GM19395 (cell line): ENCODE measurements around the gene HES1.
"Not testable (repeated sequence)": the region's sequence is repeated elsewhere in the genome, so short reads cannot be mapped to it uniquely, and the experiment has no call there.

Source experiments
- ATAC-seq: cut with Tn5 transposase; IDR thresholded peaks from one replicate; pipeline ENCODE4 v1.9.1; 2021; ENCODE audit warnings: mild to moderate bottlenecking, moderate library complexity; ENCODE audit not compliant: unreplicated experiment

HES1 gene

DNA sequence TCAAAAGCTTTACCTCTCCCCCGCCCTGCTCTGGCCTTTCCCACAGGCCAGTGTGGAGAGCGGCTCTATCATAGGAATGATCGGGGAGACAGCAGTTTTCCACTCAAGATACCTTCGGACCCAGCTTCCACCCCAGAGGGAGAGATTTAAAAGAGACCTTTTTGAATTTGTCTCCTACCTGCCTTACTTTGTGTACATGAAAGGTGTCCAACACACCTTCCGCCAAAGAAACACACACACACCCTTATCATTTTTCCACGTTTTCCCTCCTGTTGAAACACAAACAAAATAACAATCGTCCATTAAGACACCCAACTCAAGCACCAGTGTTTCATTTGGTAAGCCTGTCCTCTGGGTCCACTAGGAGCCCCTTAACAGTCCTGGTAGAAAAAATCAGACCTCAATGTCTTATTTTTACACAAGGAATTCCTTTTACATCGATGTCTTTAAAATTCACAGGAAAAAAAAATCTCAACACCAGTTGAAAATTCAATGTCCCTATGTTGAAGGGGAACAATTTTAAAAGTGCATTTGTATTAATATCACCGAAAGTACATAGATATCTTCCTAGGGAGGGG is 4.0 kb downstream of the HES1 start:
- ATAC-seq, result no peak

DNA sequence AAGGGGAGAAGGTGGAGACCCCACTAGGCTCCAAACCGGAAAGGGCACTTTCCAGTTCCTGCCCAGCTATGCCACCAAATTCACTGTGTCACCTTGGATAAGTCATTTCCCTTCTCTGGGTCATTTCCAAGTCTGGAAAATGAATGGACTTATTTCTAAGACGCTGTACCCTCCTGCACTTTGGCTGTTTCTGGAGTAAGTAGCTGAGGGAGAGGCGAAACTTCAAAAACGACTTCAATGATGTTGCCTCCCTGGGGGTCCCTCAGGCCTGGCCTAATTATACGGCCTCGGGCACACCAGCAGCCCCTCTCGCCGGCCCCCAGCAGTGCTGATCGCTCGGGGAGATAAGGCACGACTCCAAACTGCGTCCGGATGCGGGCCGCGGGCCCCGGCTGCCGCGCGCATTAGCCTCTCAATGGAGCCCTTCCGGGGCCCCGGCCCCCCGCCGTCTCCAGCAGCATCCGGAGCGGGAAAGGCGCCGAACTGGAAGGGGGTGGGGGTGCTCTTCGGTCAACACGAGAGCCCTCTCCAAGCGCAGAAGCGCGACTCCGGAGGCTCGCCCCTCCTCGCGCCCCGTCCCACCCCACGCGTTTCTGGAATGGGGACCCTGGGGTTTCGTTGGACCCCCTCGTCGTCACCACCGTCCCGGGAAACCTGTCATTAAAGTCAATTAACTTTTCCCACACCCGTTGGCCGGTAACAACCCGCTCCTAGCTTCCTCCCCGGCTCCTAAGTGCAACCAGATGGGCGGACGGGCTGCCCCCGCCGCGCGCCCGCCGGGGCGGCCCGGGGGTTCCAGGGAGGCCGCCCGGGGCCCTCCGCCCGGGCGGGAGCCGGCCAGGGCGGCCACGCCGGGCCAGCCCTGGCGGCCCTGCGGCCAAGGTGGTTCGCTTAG is 4.8 kb downstream of the HES1 start:
- no peak for ATAC-seq

DNA sequence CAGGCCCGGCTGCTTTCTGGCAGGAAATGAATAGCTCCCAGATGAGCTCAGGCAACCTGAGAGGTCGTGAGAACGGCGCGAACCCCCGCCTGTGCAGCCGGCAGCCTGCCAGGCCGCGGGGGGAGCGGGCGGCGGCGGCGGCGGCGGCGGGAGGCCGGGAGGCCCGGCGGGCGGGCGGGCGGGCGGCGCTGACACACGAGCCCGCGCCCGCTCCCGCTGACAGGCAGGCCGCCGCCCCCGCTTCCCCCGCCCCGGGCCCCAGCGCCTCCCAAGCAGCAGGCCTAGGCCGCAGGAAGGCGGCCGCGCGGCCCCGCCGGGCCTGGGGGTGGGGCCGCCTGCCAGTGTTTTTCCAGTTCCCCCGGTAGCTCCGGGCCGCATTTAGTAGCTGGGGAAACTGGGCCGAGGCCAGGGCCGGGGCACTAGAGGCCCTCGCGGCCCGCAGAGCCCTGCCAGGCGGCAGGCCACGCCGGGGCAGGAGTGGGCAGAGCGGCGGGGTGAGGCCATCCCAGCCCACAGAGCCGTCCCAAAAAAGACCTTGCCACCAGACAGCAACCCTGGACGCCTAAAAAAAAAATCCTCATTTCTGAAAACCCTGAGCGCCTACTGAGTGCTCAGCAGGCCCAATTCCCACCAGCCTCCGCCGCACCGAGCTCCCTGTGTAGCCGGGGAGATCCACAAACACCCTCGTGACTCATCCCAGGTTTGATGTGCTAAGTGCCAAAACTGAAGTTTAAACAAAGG is 5.6 kb downstream of the HES1 start:
- peak; percentile 66 for ATAC-seq

DNA sequence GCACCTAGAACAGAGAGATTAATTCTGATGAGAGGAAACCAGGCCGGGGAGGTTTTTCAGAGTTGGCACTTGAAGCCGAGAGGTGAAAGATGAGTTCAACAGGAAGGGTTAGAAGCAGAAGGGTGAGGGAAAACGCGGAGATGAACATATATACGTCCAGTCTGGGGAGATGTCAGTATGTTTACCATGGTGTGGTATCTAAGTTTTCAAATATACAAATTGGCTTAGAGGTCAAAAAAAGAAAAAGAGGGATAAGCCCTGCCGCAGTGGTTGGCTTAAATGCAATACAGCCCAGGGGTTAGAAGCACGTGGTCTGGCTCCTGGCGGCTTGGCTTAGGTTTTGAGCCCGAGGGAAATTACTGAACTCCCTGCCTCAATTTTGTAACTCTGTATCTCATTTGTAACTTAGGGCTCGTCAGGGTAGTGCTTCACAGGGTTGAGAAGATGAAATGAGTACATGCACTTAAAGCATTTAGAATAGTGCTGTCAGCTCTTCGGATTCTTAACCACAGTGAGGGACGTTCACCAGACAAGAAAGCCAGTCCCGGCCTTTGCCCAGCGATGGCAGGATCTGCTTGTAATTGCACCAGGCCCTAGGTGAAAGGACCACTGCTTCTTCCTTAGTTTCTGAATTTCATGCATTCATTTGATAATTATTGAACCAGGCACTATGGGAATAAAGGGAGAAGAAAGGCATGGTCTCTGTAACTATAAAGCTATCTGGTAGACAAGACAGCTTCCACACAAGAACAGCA is 6.4 kb downstream of the HES1 start:
- no peak for ATAC-seq

DNA sequence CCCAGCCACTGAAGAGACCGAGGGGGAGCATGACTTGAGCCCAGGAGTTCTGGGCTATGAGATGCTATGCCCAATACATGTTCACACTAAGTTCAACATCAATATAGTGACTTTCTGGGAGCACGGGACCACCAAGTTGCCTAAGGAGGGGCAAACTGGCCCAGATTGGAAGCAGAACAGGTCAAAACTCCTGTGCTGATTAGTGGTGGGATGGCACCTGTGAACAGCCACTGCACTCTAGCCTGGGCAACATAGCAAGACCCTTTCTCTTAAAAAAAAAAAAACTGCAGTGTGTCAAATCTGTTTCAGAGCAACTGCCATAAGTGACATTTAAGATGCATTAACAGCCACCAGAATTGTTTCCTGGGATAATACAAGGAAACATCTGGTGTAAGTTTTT is 9.8 kb downstream of the HES1 start:
- no peak for ATAC-seq

DNA sequence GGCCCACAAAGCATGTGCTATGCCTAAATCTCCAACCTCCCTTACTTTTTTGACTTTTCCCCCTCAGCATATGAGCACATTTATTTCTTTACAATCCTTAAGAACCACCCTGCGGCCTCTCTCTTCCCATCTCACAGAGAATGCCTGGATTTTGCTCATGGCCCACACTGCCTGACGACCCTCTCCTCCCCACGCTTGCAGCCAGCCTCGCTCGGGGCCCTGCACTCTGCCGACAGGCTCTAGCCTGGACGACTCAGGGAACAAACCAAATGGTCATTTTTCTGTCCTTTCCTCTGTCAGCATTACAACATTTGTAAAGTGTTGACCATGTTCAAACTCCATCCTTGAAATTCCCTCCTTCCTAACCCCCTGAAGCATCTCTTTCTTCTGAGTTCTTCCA is 11.7 kb downstream of the HES1 start:
- no peak for ATAC-seq

DNA sequence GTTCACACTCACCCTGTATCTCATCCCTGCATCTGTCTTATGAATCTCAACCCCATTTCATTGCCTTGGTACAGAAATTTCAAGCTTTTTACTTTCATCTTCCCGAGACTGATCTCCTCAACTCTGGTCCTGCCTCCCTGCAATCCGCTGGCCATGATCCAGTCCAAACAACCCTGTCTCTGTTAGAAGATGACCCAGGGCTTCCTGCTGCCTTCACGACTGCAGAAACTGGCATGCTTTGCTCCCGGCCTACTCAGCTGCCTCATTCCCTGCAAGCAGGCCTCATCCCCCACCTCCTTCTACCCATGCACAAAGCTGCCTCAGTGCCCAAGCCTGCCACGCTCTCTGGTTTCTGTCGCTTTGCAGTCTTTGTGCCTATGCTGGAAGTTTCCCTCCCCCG is 12.4 kb downstream of the HES1 start:
- no peak for ATAC-seq

DNA sequence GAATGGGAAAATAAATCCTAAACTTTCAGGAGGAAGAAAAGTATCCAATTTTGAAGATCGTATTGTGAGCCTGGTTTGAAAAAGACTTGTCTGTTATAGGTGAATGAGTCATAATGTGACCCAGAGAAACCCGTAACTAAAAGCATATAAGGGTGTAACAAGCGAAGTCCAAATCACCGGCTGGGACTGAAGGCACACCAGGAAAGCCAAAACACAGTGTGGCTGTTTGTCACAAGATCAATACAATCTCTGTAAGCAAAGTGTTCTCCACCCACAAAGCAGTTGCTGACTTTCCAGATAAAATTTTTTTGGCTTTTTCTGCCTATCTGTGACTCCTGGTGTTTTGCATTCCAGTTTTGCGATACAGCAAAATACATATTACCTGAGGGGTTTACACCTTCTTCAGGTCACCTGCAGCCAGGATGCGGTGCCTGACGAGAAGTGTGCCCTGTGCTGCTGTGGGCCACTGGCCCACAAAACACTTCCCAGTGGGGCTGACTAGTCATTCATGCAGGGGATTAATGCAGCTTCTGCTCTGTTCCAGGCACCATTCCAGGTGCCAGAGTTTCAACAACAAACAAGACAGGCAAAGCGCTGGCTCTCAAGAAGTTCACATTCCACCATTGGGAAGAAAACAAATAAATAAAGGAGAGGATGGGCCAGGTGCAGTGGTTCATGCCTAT is 14.4 kb downstream of the HES1 start:
- ATAC-seq, result no peak

DNA sequence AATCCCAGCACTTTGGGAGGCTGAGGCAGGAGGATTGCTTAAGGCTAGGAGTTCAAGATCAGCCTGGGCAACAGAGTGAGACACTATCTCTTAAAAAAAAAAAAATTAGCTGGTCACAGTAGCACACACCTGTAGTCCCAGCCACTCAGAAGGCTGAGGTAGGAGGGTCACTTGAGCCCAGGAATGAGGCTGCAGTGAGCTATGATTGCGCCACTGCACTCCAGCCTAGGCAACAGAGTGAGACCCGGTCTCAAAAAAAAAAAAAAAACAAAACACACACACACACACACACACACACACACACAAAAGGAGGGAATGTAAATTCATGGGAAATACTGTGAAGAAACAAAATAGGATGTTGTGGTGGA is 15.0 kb downstream of the HES1 start:
- ATAC-seq, result not testable (repeated sequence)

DNA sequence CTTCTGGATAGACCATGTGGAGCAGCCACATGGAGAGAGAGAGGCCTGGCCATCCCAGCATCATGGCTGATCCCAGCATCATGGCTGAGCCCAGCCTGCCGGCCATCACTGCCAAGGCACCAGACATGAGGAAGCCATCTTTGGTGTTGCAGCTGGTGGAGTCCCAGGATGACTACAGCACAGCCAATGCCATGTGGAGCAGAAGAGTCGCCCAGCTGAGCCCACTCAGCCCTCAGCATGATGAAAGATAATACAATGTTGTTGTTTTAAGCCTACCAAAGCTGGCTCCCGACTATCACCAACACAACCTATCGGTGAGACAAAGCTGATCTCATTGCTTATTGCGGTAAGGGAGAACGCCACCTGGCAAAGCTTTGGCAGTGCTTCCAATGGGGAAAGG is 18.4 kb downstream of the HES1 start:
- no peak for ATAC-seq

DNA sequence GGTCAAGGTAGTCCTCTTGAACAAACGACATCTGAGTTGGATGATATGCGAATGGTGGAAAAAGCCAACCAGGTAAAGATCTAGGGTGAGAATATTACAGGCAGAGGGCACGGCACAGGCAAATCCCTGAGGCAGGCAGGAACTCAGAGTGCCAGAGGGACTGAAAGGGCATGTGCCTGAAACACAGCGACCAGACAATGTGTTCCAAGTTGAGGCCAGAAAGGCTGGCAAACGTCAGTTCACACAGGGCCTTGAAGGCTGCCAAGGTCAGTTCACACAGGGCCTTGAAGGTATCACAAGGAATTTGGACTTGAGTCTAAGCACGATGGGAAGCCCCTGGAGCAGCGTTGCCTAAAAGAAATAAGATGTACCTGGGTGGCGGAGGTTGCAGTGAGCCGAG is 20.1 kb downstream of the HES1 start:
- ATAC-seq, result no peak

DNA sequence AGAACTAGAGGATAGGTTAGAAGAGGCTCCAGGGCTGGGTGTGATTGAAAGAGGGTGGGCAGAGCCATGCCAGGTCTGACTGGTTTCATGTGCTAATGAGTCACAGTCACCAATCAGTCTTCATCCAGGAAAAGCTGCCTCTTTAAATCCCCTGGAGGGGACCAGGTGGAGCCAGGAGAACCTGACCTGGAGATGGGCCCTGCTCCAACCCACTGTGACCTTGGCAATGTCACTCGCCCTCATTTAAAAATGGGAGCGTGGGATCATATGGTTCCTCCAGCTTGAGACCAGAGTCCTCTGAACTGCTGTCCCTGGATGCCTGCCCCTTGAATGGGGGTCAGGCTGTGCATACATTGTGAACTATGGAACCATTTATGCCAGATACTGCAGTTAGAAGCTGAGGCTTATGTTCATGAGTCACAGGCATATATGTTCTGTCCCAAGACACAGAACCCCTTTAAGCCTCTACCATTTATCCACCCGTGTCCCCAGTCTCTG is 23.0 kb downstream of the HES1 start:
- no peak for ATAC-seq

DNA sequence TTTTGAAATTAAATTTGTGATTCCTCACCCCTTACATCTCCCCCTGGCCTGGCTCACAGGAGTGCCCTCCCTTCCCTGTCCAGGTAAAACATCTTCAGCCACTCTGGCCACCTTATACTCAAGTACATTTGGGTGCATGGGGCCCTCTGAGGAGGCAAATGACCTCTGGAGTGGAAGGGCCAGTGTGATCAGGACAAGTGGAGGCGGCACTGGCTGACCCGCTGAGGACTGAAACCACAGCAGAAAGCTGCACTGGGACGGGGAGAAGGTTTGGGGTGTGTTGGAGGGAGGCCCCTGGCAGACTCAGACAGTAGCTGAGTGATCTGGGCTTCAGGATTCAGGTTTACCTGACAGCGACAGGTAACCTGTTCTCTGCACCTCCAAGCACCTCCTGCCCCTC is 24.2 kb downstream of the HES1 start:
- no peak for ATAC-seq

DNA sequence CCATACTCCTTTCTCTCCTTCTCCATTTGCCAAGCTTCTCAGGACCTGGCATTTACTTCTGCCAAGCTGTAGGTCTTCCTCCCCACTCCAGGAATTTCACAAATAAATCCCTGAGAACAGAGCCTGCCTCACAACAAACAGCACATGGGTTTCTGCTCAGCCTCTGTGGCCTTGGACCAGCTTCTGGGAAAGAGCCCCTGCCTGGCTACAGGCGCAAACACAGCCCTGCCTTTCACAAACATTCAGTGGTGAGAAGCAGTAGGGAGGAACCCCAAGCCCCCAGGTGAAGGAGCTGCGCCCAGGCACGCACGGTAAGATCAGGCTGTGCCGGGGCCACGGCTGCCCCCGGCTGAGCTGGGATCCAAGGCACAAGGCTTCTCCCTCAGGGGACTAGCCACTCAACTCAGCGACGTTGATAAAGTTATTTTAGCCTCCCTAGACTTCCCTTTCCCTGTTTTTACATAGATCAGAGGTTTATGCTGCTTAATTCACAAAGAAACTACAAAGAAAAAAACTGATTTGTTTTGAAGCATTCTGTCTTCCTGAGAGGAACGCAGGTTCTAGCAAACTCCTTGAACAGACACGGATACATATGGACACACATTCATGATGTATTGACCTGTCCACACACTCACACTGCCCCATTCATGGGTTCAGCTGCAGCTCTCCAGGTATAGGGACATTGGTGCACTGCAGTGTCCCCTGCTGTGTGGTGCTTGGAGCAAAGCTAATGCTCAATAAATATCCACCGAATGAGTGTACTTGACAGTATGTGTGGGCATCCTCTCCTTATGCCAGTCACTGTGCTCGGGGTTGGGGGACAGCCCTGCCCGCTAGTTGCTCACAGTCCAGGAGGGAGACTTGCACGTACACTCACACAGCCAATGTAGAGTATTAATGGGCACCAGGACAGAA is 25.4 kb downstream of the HES1 start:
- ATAC-seq, result no peak

DNA sequence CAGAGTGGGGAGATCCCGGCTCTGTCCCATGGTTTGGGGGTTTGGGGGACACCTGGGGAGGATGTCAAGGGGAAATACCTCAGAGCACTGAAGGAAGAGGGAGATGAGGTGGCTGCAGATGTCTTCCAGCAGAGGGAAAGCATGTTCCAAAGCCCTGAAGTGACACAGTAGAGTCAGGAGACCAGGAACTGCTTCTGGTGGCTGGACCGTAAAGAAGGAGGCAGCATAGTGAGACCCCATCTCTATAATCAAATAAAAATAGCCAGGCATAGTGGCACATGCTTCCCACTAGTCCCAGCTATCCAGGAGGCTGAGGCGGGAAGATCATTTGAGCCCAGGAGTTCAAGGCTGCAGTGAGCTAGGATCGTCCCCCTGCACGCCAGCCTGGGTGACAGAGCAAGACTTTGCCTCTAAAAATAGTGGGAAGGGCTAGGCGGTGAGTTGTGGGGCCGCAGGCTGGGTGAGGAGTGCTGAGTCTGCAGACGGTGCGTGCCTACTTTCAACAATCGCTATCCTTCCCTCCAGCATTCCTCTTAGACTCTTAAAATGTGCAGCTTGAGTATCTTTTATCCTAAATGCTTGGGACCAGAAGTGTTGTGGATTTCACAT is 26.2 kb downstream of the HES1 start:
- ATAC-seq, result no peak

DNA sequence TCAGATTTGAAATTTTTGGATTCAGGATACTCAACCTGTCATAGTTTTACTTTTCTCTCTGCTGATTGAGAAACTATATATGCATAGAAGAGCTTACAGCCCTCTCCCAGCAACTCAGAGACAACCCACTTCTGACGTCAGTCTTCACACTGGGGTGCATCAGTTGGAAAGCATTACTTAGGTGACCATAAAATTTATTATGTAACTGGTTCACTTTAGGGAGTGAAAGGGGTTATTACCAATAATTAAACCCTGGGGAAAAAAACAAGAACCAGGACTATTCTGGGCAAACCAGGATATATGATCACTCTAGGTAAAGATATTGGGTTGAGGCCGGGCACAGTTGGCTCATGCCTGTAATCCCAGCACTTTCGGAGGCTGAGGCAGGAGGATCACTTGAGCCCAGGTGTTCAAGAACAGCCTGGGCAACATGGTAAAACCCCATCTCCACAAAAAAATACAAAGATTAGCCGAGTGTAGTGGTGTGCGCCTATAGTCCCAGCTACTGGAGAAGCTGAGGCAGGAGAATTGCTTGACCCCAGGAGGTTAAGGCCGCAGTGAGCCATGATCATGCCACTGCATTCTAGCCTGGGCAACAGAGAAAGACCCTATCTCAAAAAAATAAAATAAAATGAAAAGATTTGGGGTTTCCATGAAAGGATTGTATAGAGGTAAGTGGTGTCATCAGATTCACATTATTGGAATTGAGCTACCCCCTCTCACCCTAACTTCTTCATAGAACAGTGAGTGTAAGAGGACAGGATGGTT is 27.1 kb downstream of the HES1 start:
- ATAC-seq, result no peak

DNA sequence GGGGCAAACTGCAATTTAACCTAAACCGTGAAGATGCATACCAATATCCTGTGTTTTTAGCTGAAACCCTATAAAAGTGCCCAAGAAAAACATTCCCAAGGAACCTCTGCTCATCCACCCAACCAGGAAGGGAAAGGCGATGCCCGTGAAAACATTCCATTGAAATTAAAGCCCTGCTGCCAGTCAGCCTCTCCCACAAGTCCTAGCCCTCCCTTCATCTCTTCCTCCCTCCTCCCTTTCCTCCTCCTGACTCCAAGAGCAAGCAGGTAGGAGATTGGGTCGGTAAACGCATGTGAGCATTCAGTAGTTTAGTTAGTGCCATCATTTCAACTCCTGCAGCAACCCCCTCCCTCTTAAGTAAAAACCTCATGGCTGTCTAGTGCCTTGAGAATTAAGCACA is 27.7 kb downstream of the HES1 start:
- no peak for ATAC-seq

DNA sequence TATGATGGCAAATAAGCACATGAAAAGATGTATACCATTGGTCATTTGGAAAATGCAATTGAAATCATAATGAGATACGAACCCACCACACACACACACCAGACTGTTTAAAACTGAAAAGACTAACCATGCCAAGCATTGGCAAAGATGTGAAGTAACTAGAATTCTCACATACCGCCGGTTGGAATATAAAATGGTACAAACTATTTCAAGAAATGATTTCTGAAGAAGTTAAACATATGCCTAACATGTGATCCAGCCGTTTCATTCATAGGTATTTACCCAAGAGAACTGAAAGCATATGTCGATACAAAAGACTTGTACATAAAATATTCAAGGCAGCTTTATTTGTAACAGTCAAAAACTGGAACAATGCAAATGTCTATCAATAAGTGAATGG is 28.9 kb downstream of the HES1 start:
- no peak for ATAC-seq
